ENCODE data around the gene ACSM2B. TPM values are rescaled to one million over a fixed set of nuclear protein-coding genes. Genes with fewer than 3 reads are reported as not detected.

The ACSM2B gene
- total and polyA plus RNA-seq, 5 donors from 2014 or later, result not detected

- Histone ChIP-seq H3K36me3 (ENCODE audit: control insufficient read depth, insufficient read depth, low read length) (no peaks in the 10 kb centered on the region), H3K27me3 (ENCODE audit: control insufficient read depth, insufficient read depth, low read length) (no peaks in the 10 kb centered on the region), H3K4me3 (ENCODE audit: low read depth, low read length) (no peak overlapping the region), H3K27ac (ENCODE audit: insufficient read depth, low read length, poor library complexity, severe bottlenecking) (no peak overlapping the region), H3K4me1 (ENCODE audit: control insufficient read depth, insufficient read depth, low read length, poor library complexity, severe bottlenecking) (no peaks in the 10 kb centered on the region), H3K9me3 (ENCODE audit: control insufficient read depth in 2 of 2, low read length in 2 of 2) (no peaks in the 10 kb centered on the region)
- peaks cover 0 to 2% (median 0%) of the 10 kb centered on the region in 7 donors for H3K9me3 Mint-ChIP-seq
- no peak overlapping the region for H3K4me3 Mint-ChIP-seq
- no peaks in the 10 kb centered on the region for H3K27me3 Mint-ChIP-seq
- DNase-seq (no peak), ATAC-seq (ENCODE audit: low read depth in 2 of 2) (no peak)
- H3K4me1 Mint-ChIP-seq, result no peaks in the 10 kb centered on the region
- H3K36me3 Mint-ChIP-seq, result no peaks in the 10 kb centered on the region
- no peak overlapping the region for H3K27ac Mint-ChIP-seq
These were observed 41.1 kb upstream of the ACSM2B start for GRCh38 chr16:20617271-20617670.

- no peak overlapping the region for H3K27ac Mint-ChIP-seq
- H3K36me3 ChIP-seq (ENCODE audit: control insufficient read depth, insufficient read depth, low read length), result no peaks in the 10 kb centered on the region
- H3K4me3 ChIP-seq (ENCODE audit: low read depth, low read length), result no peak overlapping the region
- no peak overlapping the region for H3K4me3 Mint-ChIP-seq
- H3K27ac ChIP-seq (ENCODE audit: insufficient read depth, low read length, poor library complexity, severe bottlenecking), result no peak overlapping the region
- DNase-seq, result no peak
- H3K9me3 Mint-ChIP-seq, result peaks cover 0 to 2% (median 0%) of the 10 kb centered on the region in 7 donors
- H3K27me3 ChIP-seq (ENCODE audit: control insufficient read depth, insufficient read depth, low read length), result no peaks in the 10 kb centered on the region
- H3K4me1 ChIP-seq (ENCODE audit: control insufficient read depth, insufficient read depth, low read length, poor library complexity, severe bottlenecking), result no peaks in the 10 kb centered on the region
- no peaks in the 10 kb centered on the region for H3K9me3 ChIP-seq (ENCODE audit: control insufficient read depth in 2 of 2, low read length in 2 of 2)
- peaks cover 7% of the 10 kb centered on the region for H3K27me3 Mint-ChIP-seq
- no peak for ATAC-seq (ENCODE audit: low read depth in 2 of 2)
- H3K36me3 Mint-ChIP-seq, result no peaks in the 10 kb centered on the region
- no peaks in the 10 kb centered on the region for H3K4me1 Mint-ChIP-seq
These were observed 38.3 kb upstream of the ACSM2B start for GRCh38 chr16:20614186-20615141.

- Histone ChIP-seq H3K27ac (ENCODE audit: insufficient read depth, low read length, poor library complexity, severe bottlenecking) (no peak overlapping the region), H3K36me3 (ENCODE audit: control insufficient read depth, insufficient read depth, low read length) (no peaks in the 10 kb centered on the region), H3K9me3 (ENCODE audit: control insufficient read depth in 2 of 2, low read length in 2 of 2) (no peaks in the 10 kb centered on the region), H3K4me1 (ENCODE audit: control insufficient read depth, insufficient read depth, low read length, poor library complexity, severe bottlenecking) (no peaks in the 10 kb centered on the region), H3K4me3 (ENCODE audit: low read depth, low read length) (no peak overlapping the region), H3K27me3 (ENCODE audit: control insufficient read depth, insufficient read depth, low read length) (no peaks in the 10 kb centered on the region)
- Mint-ChIP-seq H3K36me3 (no peaks in the 10 kb centered on the region), H3K4me1 (no peaks in the 10 kb centered on the region), H3K27me3 (peaks cover 7% of the 10 kb centered on the region), H3K27ac (no peak overlapping the region), H3K9me3 (peaks cover 0 to 2% (median 0%) of the 10 kb centered on the region in 7 donors), H3K4me3 (no peak overlapping the region)
- DNase-seq (no peak), ATAC-seq (ENCODE audit: low read depth in 2 of 2) (no peak)
These were observed 37.5 kb upstream of the ACSM2B start for GRCh38 chr16:20613481-20614185.

GRCh38 chr16:20612551-20613480 lies 36.6 kb upstream of the ACSM2B start:
- Mint-ChIP-seq H3K27me3 (peaks cover 13% of the 10 kb centered on the region), H3K9me3 (peaks cover 0 to 2% (median 0%) of the 10 kb centered on the region in 7 donors), H3K4me3 (no peak overlapping the region), H3K4me1 (no peaks in the 10 kb centered on the region), H3K36me3 (no peaks in the 10 kb centered on the region), H3K27ac (no peak overlapping the region)
- Histone ChIP-seq H3K27me3 (ENCODE audit: control insufficient read depth, insufficient read depth, low read length) (no peaks in the 10 kb centered on the region), H3K4me3 (ENCODE audit: low read depth, low read length) (no peak overlapping the region), H3K4me1 (ENCODE audit: control insufficient read depth, insufficient read depth, low read length, poor library complexity, severe bottlenecking) (no peaks in the 10 kb centered on the region), H3K9me3 (ENCODE audit: control insufficient read depth in 2 of 2, low read length in 2 of 2) (no peaks in the 10 kb centered on the region), H3K36me3 (ENCODE audit: control insufficient read depth, insufficient read depth, low read length) (no peaks in the 10 kb centered on the region), H3K27ac (ENCODE audit: insufficient read depth, low read length, poor library complexity, severe bottlenecking) (no peak overlapping the region)
- DNase-seq (no peak), ATAC-seq (ENCODE audit: low read depth in 2 of 2) (no peak)

- Mint-ChIP-seq H3K27me3 (peaks cover 20% of the 10 kb centered on the region), H3K9me3 (peaks cover 0 to 2% (median 0%) of the 10 kb centered on the region in 7 donors), H3K4me1 (no peaks in the 10 kb centered on the region), H3K27ac (peak overlapping the region in 1 of 3 donors; percentile 21), H3K4me3 (no peak overlapping the region), H3K36me3 (no peaks in the 10 kb centered on the region)
- H3K4me1 ChIP-seq (ENCODE audit: control insufficient read depth, insufficient read depth, low read length, poor library complexity, severe bottlenecking), result no peaks in the 10 kb centered on the region
- H3K27ac ChIP-seq (ENCODE audit: insufficient read depth, low read length, poor library complexity, severe bottlenecking), result no peak overlapping the region
- ATAC-seq (ENCODE audit: low read depth in 2 of 2), result no peak
- H3K9me3 ChIP-seq (ENCODE audit: control insufficient read depth in 2 of 2, low read length in 2 of 2), result no peaks in the 10 kb centered on the region
- H3K4me3 ChIP-seq (ENCODE audit: low read depth, low read length), result no peak overlapping the region
- no peak for DNase-seq
- H3K27me3 ChIP-seq (ENCODE audit: control insufficient read depth, insufficient read depth, low read length), result no peaks in the 10 kb centered on the region
- H3K36me3 ChIP-seq (ENCODE audit: control insufficient read depth, insufficient read depth, low read length), result no peaks in the 10 kb centered on the region
These were observed 35.9 kb upstream of the ACSM2B start for GRCh38 chr16:20611975-20612481.

GRCh38 chr16:20611350-20611902 lies 35.3 kb upstream of the ACSM2B start:
- no peak overlapping the region for H3K4me3 Mint-ChIP-seq
- H3K9me3 Mint-ChIP-seq, result peaks cover 0 to 2% (median 0%) of the 10 kb centered on the region in 7 donors
- Histone ChIP-seq H3K27me3 (ENCODE audit: control insufficient read depth, insufficient read depth, low read length) (no peaks in the 10 kb centered on the region), H3K36me3 (ENCODE audit: control insufficient read depth, insufficient read depth, low read length) (no peaks in the 10 kb centered on the region), H3K4me1 (ENCODE audit: control insufficient read depth, insufficient read depth, low read length, poor library complexity, severe bottlenecking) (no peaks in the 10 kb centered on the region), H3K9me3 (ENCODE audit: control insufficient read depth in 2 of 2, low read length in 2 of 2) (no peaks in the 10 kb centered on the region), H3K27ac (ENCODE audit: insufficient read depth, low read length, poor library complexity, severe bottlenecking) (no peak overlapping the region), H3K4me3 (ENCODE audit: low read depth, low read length) (no peak overlapping the region)
- ATAC-seq (ENCODE audit: low read depth in 2 of 2), result no peak
- H3K36me3 Mint-ChIP-seq, result no peaks in the 10 kb centered on the region
- H3K4me1 Mint-ChIP-seq, result no peaks in the 10 kb centered on the region
- DNase-seq, result no peak
- H3K27ac Mint-ChIP-seq, result peak overlapping the region in 1 of 3 donors; percentile 21
- H3K27me3 Mint-ChIP-seq, result peaks cover 20% of the 10 kb centered on the region

- Histone ChIP-seq H3K4me1 (ENCODE audit: control insufficient read depth, insufficient read depth, low read length, poor library complexity, severe bottlenecking) (no peaks in the 10 kb centered on the region), H3K27me3 (ENCODE audit: control insufficient read depth, insufficient read depth, low read length) (no peaks in the 10 kb centered on the region), H3K9me3 (ENCODE audit: control insufficient read depth in 2 of 2, low read length in 2 of 2) (no peaks in the 10 kb centered on the region), H3K4me3 (ENCODE audit: low read depth, low read length) (no peak overlapping the region), H3K27ac (ENCODE audit: insufficient read depth, low read length, poor library complexity, severe bottlenecking) (no peak overlapping the region), H3K36me3 (ENCODE audit: control insufficient read depth, insufficient read depth, low read length) (no peaks in the 10 kb centered on the region)
- Mint-ChIP-seq H3K9me3 (peaks cover 0 to 2% (median 0%) of the 10 kb centered on the region in 7 donors), H3K4me1 (no peaks in the 10 kb centered on the region), H3K27ac (peak overlapping the region in 1 of 3 donors; percentile 21), H3K4me3 (no peak overlapping the region), H3K27me3 (peaks cover 20% of the 10 kb centered on the region), H3K36me3 (no peaks in the 10 kb centered on the region)
- ATAC-seq (ENCODE audit: low read depth in 2 of 2) (no peak), DNase-seq (no peak)
These were observed 34.8 kb upstream of the ACSM2B start for GRCh38 chr16:20610892-20611349.
